Sigmoid colon (tissue), 4 donors: ENCODE measurements around the gene NSG2.

ENCODE experiments used
- CTCF ChIP-seq, 4 experiments: fragments of 450-650 bp in 3 of 4; fragments of 200-600 bp in 1 of 4; IDR thresholded peaks; one replicate each; pipeline ENCODE4 v1.5.1; 2016 to 2019; ENCODE audit warnings: antibody characterized with exemption in 4 of 4, mild to moderate bottlenecking in 3 of 4, moderate library complexity in 2 of 4
- POLR2A ChIP-seq, 2 donors: fragments of 450-650 bp; IDR thresholded peaks; one replicate each; pipeline ENCODE4 v1.6.1; 2016; ENCODE audit warnings: antibody characterized with exemption in 2 of 2, mild to moderate bottlenecking in 2 of 2, moderate library complexity in 2 of 2
- POLR2AphosphoS5 ChIP-seq, 4 donors: sonication (generic); formaldehyde crosslinking; IDR thresholded peaks; one replicate each; pipeline ENCODE4 v1.6.1; 2017; ENCODE audit warnings: antibody characterized with exemption in 4 of 4

- TF ChIP-seq CTCF (IDR thresholded peaks at IDR 0.05), result no peak
- no peak for TF ChIP-seq POLR2A (IDR thresholded peaks at IDR 0.05)
- no peak for TF ChIP-seq POLR2AphosphoS5 (IDR thresholded peaks at IDR 0.05)
Measured at GRCh38 chr5:174141398-174141797, 95.9 kb downstream of the NSG2 start.
